Activated CD4-positive, alpha-beta memory T cell treated with anti-CD3 and anti-CD28 coated beads, Interleukin-2, amount 10 ng/mL, durations not matched to agents 7 days and 5 days (primary cell): Measurements from ENCODE around the gene HELZ2. TPM values are rescaled to one million over a fixed set of nuclear protein-coding genes. Genes with fewer than 3 reads are reported as not detected.

Experiments
- CTCF ChIA-PET: fragments of 350-600 bp; sonication (Branson Sonifier 250); formaldehyde crosslinking; loops from one replicate; lab custom pipeline; 2021; ENCODE audit warnings: antibody characterized with exemption, inconsistent platforms; lab: Charles Lee
- POLR2A ChIA-PET: fragments of 350-600 bp; sonication (Branson Sonifier 250); formaldehyde crosslinking; loops from one replicate; lab custom pipeline; 2021; ENCODE audit warnings: antibody characterized with exemption; lab: Charles Lee
- DNase-seq: peaks from one replicate; pipeline ENCODE4 v3.0.0-alpha.2; 2020
- H3K27ac Mint-ChIP-seq: one replicate; pipeline ENCODE4 v1.8.0; 2021; ENCODE audit warnings: mild to moderate bottlenecking, mixed read lengths
- H3K27me3 Mint-ChIP-seq: one replicate; pipeline ENCODE4 v1.8.0; 2021; ENCODE audit warnings: mixed read lengths
- H3K36me3 Mint-ChIP-seq: one replicate; pipeline ENCODE4 v1.8.0; 2021; ENCODE audit warnings: low read depth, mixed read lengths
- H3K4me1 Mint-ChIP-seq: one replicate; pipeline ENCODE4 v1.8.0; 2021; ENCODE audit warnings: mixed read lengths
- H3K4me3 Mint-ChIP-seq: one replicate; pipeline ENCODE4 v1.8.0; 2021; ENCODE audit warnings: mild to moderate bottlenecking, mixed read lengths
- H3K9me3 Mint-ChIP-seq: one replicate; pipeline ENCODE4 v1.8.0; 2021; ENCODE audit warnings: mixed read lengths
- total RNA-seq, 2 experiments: library from RNA; stranded (reverse); gene quantifications; one replicate each; pipeline ENCODE4 v1.2.3, GENCODE V29; 2021

Gene HELZ2
- total RNA-seq, 2 experiments from 2014 or later, result 202 to 208 TPM

DNA sequence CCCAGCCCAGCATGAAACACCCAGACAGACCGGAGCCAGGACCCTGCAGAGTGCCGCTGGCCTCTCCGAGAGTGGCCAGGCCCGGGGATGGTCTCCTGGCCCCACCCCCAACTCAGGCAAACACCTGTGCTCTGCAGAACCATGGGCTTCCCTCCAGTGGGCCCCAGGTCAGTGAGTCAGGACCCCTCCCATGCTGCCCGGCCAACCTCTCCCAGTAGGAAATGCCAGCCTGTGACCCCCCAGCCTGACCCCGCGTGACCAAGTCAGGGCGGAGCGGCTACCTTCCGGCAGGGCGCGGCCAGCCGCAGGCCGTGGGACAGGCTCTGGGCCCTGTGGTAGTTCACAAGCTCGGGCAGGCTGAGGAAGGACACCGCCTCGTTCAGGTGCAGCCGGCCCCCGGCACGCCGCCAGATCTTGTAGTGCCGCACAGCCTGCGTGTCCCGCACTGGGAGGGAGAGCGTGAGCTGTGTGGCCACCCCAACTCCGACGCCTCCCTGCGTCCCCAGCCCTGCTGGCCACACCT is 40.1 kb downstream of the HELZ2 start:
- POLR2A ChIA-PET, result interaction anchor here (6.7 kb wide), 1 partner anchor 11 kb away, joined by 136 read pairs; the partner anchor contains the start of gene PPDPF
- H3K9me3 Mint-ChIP-seq, result no peaks in the 10 kb centered on the region
- H3K4me3 Mint-ChIP-seq, result no peak overlapping the region
- CTCF ChIA-PET, result no interaction called here
- no peaks in the 10 kb centered on the region for H3K36me3 Mint-ChIP-seq
- peaks cover 25% of the 10 kb centered on the region for H3K4me1 Mint-ChIP-seq
- H3K27me3 Mint-ChIP-seq, result peaks cover 8% of the 10 kb centered on the region
- no peak for DNase-seq
- H3K27ac Mint-ChIP-seq, result no peak overlapping the region

DNA sequence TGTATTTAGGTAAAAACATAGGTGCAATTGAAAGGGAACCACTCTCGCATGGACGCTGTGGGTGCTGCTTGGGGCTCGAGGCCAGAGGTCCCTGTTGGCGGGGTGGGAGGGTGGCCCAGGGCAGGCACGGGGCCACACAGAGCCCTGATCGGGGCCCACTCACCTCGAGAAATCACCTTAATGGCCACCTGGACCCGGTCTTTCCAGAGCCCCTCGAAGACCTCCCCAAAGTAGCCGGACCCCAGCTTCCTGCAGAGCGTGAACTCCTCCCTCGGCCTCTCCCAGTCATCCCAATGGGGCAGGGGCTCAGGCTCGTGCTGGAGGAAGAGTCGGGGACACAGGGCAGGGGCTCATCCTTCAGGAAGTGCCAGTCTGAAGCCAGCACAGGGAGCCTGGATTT is 40.7 kb downstream of the HELZ2 start:
- no peak overlapping the region for H3K27ac Mint-ChIP-seq
- H3K36me3 Mint-ChIP-seq, result no peaks in the 10 kb centered on the region
- peaks cover 13% of the 10 kb centered on the region for H3K27me3 Mint-ChIP-seq
- ChIA-PET POLR2A (interaction anchor here (6.7 kb wide), 1 partner anchor 11 kb away, joined by 136 read pairs; the partner anchor contains the start of gene PPDPF), CTCF (no interaction called here)
- no peaks in the 10 kb centered on the region for H3K9me3 Mint-ChIP-seq
- H3K4me1 Mint-ChIP-seq, result peaks cover 26% of the 10 kb centered on the region
- DNase-seq, result no peak
- H3K4me3 Mint-ChIP-seq, result no peak overlapping the region

DNA sequence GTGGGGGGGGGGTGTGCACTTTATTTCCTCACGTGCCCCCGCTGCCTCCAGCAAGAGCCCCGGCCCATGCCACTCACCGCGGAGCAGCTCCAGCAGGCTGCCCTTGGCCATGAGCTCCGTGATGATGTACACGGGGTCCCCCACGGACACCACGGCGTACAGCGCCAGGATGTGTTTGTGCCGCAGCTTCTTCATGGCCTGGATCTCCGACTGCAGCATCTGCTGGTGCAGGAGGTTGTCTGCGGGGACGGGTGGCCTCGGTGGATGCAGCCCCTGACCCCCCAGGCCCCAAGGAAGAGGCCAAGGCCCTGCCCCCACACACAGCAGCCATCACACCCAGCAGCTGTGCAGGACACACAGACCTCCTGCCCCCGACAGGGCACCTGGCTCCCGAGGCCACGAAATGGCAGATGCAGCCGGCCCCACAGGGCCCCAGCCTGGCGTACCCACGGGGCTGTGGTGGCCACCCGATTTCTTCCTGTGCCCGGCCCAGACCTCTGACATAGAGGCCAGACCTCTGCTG is 41.5 kb downstream of the HELZ2 start:
- Mint-ChIP-seq H3K36me3 (no peaks in the 10 kb centered on the region), H3K4me3 (no peak overlapping the region), H3K9me3 (no peaks in the 10 kb centered on the region), H3K27ac (no peak overlapping the region), H3K27me3 (peaks cover 19% of the 10 kb centered on the region), H3K4me1 (peaks cover 24% of the 10 kb centered on the region)
- ChIA-PET POLR2A (interaction anchor here (0.8 to 1.6 kb wide), 2 partner anchors 9 to 11 kb away, joined by 3 to 16 read pairs; partner anchors contain the start of gene PPDPF), CTCF (no interaction called here)
- no peak for DNase-seq

DNA sequence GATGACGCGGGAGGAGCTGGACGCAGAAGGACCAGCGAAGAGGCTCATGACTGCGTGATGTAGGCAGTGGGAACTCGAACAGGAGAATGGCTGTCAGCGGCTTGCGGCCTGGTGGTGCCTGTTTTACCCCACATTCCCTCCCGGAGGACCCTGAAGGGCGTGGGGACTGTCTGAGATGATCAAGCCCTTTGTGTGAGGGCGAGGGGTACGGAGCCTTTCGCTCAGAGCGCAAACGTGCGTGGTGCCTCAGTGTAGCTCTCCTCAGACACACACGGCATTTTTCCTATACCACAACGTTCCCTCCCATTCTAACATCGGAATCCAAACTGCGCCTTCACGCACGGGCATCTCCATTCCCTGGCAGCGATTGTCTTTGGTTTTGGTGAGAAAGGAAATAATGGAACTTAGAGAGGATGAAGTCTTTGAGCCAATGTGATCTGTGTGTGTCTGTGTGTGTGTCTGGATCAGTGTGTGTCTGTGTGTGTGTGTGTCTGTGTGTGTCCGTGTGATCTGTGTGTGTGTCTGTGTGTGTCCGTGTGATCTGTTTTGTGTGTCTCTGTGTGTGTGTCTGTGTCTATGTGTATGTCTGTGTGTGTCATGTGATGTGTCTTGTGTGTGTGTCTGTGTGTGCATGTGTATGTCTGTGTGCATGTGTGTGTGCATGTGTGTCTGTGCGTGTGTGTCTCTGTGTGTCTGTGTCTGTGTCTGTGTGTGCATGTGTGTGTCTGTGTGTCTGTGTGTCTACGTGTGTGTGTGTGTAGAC is 42.2 kb downstream of the HELZ2 start:
- Mint-ChIP-seq H3K36me3 (no peaks in the 10 kb centered on the region), H3K9me3 (no peaks in the 10 kb centered on the region), H3K27me3 (peaks cover 23% of the 10 kb centered on the region), H3K4me1 (peaks cover 20% of the 10 kb centered on the region), H3K4me3 (no peak overlapping the region), H3K27ac (no peak overlapping the region)
- DNase-seq, result no peak
- ChIA-PET POLR2A (interaction anchor here (0.8 to 1.6 kb wide), 2 partner anchors 9 to 11 kb away, joined by 3 to 16 read pairs; partner anchors contain the start of gene PPDPF), CTCF (no interaction called here)

DNA sequence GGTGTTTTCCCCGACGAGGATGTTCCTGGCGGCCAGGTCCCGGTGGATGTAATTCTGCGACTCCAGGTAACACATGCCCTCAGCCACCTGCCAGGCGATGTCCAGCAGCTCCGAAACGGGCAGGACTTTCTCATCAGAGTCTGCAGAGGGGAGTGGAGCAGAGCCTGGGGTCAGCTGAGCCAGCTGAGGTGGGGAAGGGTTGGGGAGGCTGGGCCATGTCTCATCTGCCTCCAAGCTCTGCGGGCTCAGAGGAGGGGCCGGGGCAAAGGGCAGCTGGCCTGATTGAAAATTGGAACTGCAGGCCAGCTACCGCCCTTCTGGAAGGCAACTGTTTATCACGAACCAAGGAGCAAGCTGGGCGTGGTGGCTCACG is 43.3 kb downstream of the HELZ2 start:
- no peak overlapping the region for H3K27ac Mint-ChIP-seq
- no peak overlapping the region for H3K4me3 Mint-ChIP-seq
- H3K36me3 Mint-ChIP-seq, result no peaks in the 10 kb centered on the region
- no peaks in the 10 kb centered on the region for H3K9me3 Mint-ChIP-seq
- H3K4me1 Mint-ChIP-seq, result peaks cover 12% of the 10 kb centered on the region
- peaks cover 23% of the 10 kb centered on the region for H3K27me3 Mint-ChIP-seq
- DNase-seq, result no peak
- CTCF ChIA-PET, result no interaction called here
- POLR2A ChIA-PET, result interaction anchor here (2.7 kb wide), 1 partner anchor 10 kb away, joined by 26 read pairs; the partner anchor contains the start of gene PPDPF

DNA sequence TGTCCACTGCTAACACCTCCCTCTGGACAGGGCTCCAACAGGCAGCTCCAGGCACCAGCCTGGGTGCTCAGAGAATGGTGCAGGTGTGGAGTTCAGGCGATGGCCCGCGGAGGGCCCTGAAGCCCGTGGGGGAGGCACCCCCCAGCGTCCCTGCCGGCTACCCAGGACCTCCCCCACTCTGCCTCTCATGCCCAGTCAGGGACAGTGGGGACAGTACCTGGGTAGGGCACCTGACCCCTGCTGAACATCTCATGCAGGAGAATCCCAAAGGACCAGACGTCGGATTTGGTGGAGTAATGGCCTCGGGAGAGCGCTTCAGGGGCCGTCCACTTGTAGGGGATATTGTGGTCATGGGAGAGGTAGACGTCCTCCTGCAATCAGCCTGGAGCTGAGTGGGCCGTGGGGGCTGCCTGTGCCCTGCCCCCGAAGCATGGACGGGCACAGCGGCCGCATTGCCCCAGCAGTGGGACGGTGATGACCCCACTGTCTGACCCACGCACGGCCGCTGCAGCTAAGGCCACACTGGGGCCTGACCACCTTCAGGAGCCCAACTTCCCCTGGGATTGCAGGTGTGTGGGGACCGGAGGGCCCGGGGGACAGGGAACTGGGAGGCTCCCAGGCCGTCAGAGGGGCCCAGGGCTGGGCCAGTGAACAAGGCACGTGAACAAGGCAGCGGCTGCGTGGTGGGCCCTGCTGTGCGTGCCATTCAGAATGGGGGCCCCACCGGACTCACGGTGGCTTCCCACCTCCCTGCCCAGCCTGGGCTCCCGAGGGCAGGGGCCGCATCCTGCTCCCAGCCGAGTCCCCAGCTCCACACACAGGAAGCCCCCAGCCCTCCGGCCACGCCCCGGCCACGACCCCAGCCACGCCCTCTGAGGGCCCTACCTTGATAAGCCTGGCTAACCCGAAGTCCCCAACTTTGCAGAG is 43.9 kb downstream of the HELZ2 start:
- POLR2A ChIA-PET, result interaction anchor here (1.8 to 2.7 kb wide), 3 partner anchors 8 to 37 kb away, joined by 4 to 26 read pairs (median 7); partner anchors contain the start of gene PPDPF
- peaks cover 9% of the 10 kb centered on the region for H3K4me1 Mint-ChIP-seq
- no peak overlapping the region for H3K27ac Mint-ChIP-seq
- no peaks in the 10 kb centered on the region for H3K9me3 Mint-ChIP-seq
- CTCF ChIA-PET, result no interaction called here
- no peaks in the 10 kb centered on the region for H3K36me3 Mint-ChIP-seq
- H3K4me3 Mint-ChIP-seq, result no peak overlapping the region
- DNase-seq, result no peak
- peaks cover 23% of the 10 kb centered on the region for H3K27me3 Mint-ChIP-seq

DNA sequence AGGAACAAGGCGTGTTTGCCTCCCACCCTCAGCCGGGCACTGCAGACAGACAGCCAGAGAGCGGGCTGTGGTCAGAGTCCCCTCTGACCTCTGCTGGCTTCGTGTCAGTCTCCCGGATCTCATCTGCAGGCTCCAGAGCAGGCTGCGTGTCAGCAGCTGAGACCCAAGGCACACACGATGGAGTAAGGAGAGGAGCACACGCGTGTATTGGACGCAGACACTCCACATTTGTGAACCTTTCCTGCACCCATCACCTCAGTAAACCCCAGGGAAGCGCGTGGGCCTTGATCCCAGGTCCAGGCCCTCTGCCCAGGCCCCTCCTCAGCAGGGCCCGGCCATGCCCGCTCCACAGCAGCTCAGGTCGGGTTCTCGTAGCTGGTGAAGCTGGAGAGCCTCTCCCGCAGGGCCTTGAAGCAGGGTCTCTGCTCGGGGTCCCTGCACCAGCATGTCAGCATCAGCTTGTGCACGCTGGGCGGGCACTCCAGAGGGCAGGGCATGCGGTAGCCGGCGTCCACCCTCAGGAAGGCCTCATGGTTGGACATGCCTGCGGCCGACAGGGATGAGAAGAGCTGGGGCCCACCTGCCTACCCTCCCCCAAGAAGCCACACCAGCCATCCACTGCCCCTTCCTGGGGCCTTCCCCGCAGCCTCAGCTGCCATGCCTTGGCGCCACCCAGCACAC is 44.7 kb downstream of the HELZ2 start:
- peaks cover 23% of the 10 kb centered on the region for H3K27me3 Mint-ChIP-seq
- no peak overlapping the region for H3K4me3 Mint-ChIP-seq
- H3K36me3 Mint-ChIP-seq, result peaks cover 3% of the 10 kb centered on the region
- no peak for DNase-seq
- peaks cover 11% of the 10 kb centered on the region for H3K4me1 Mint-ChIP-seq
- H3K9me3 Mint-ChIP-seq, result no peaks in the 10 kb centered on the region
- ChIA-PET POLR2A (interaction anchor here (1.8 to 2.7 kb wide), 3 partner anchors 8 to 38 kb away, joined by 4 to 26 read pairs (median 7); partner anchors contain the start of gene PPDPF), CTCF (interaction anchor here (1.6 kb wide), 1 partner anchor 9 kb away, joined by 7 read pairs; the partner anchor contains the start of gene PTK6)
- H3K27ac Mint-ChIP-seq, result no peak overlapping the region

DNA sequence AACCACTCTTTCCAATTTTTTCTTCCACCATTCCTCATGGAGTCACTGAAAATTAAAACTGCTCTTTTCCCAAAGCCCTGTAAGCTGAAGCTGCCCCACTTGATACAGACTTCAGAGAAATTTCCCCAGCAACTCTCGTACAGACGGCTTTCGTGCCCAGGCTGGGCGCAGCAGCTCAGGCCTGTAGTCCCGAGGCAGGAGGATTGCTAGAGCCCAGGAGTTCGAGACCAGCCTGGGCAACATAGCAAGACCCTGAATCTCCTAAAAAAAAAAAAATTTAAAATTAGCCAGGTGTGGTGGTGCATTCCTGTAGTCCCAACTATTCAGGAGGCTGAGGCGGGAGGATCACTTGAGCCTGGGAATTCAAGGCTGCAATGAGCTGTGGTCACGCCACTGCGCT is 46.9 kb downstream of the HELZ2 start:
- H3K27me3 Mint-ChIP-seq, result peaks cover 22% of the 10 kb centered on the region
- H3K27ac Mint-ChIP-seq, result no peak overlapping the region
- peaks cover 2% of the 10 kb centered on the region for H3K9me3 Mint-ChIP-seq
- no peak for DNase-seq
- POLR2A ChIA-PET, result interaction anchor here (1.0 kb wide), 1 partner anchor 224 kb away, joined by 3 read pairs; no protein-coding TSS in a partner anchor
- no peak overlapping the region for H3K4me3 Mint-ChIP-seq
- peaks cover 23% of the 10 kb centered on the region for H3K36me3 Mint-ChIP-seq
- CTCF ChIA-PET, result no interaction called here
- peaks cover 16% of the 10 kb centered on the region for H3K4me1 Mint-ChIP-seq

DNA sequence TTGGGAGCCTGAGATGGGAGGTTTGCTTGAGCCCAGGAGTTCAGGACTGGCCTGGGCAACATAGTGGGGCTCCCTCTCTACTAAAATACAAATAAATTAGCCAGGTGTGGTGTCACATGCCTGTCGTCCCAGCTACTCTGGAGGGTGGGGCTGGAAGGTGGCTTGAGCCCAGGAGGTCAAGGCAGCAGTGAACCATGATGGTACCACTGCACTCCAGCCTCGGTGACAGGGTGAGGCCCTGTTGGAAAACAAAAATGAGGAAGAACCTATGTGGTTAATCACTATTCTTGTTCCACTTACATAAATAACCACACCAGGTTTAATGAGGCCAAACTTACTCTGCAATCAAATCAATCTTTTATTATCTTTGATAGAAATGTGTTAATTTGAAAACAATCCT is 48.1 kb downstream of the HELZ2 start:
- Mint-ChIP-seq H3K36me3 (peaks cover 27% of the 10 kb centered on the region), H3K9me3 (peaks cover 2% of the 10 kb centered on the region), H3K27ac (no peak overlapping the region), H3K27me3 (peaks cover 18% of the 10 kb centered on the region), H3K4me3 (no peak overlapping the region), H3K4me1 (peaks cover 16% of the 10 kb centered on the region)
- ChIA-PET CTCF (no interaction called here), POLR2A (no interaction called here)
- DNase-seq, result no peak

DNA sequence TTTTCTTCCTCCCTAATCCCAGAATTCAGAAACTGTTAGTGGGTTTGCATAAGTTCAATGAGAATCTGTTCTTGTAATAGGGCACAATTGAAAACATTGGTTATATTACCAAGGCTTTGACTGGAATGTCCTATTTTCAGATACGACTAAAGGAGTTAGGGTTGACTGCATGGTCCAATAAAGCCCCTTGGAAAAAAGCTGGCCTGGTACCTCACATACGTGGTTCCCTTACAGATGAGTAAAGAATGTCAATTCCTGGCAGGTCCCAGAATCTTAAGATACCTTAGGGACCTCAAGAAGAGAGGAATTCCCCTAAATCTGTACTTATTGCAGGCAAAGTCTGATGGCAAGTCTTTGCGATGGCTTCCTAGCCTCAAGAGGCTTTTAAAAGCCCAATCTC is 48.9 kb downstream of the HELZ2 start:
- ChIA-PET CTCF (no interaction called here), POLR2A (interaction anchor here (5.1 kb wide), 1 partner anchor 12 kb away, joined by 136 read pairs; the partner anchor contains the start of gene PTK6)

More for the DNA sequence above, 48.9 kb downstream of the HELZ2 start:
- DNase-seq, result no peak
- Mint-ChIP-seq H3K27me3 (peaks cover 18% of the 10 kb centered on the region), H3K9me3 (peaks cover 2% of the 10 kb centered on the region), H3K4me3 (no peak overlapping the region), H3K4me1 (peaks cover 16% of the 10 kb centered on the region), H3K27ac (no peak overlapping the region), H3K36me3 (peaks cover 27% of the 10 kb centered on the region)
